Uterus (tissue), 4 donors: ENCODE data around the gene SCAPER. TPM values are rescaled to one million over a fixed set of nuclear protein-coding genes. Genes with fewer than 3 reads are reported as not detected.

Experiments
- DNase-seq, 2 donors: peaks; one replicate each; pipeline ENCODE4 v3.0.0-alpha.2; 2019 to 2020
- H3K27ac ChIP-seq, 2 donors: fragments of 200-600 bp; sonication (generic); 1 replicate in 1 of 2; 2 replicates in 1 of 2; pipeline ENCODE4 v1.5.1; 2016 to 2018
- H3K27me3 ChIP-seq, 2 donors: fragments of 200-600 bp; sonication (generic); one replicate each; pipeline ENCODE4 v1.5.1; 2018 to 2019; ENCODE audit warnings: control low read depth in 1 of 2
- H3K36me3 ChIP-seq, 2 donors: fragments of 200-600 bp; sonication (generic); one replicate each; pipeline ENCODE4 v1.5.1; 2019; ENCODE audit warnings: control low read depth in 1 of 2
- H3K4me1 ChIP-seq, 2 donors: fragments of 200-600 bp; sonication (generic); one replicate each; pipeline ENCODE4 v1.5.1; 2018 to 2019; ENCODE audit warnings: control low read depth in 1 of 2
- H3K4me3 ChIP-seq, 2 donors: fragments of 200-600 bp; sonication (generic); 1 replicate in 1 of 2; 2 replicates in 1 of 2; pipeline ENCODE4 v1.5.1; 2018 to 2019; ENCODE audit warnings: mild to moderate bottlenecking in 1 of 2
- H3K9me3 ChIP-seq, 2 donors: fragments of 200-600 bp; sonication (generic); one replicate each; pipeline ENCODE4 v1.5.1; 2019; ENCODE audit warnings: control low read depth in 1 of 2
- POLR2A ChIP-seq, 2 donors: fragments of 450-650 bp; IDR thresholded peaks; one replicate each; pipeline ENCODE4 v1.6.1; 2016; ENCODE audit warnings: antibody characterized with exemption in 2 of 2, mild to moderate bottlenecking in 1 of 2, moderate library complexity in 1 of 2
- intact Hi-C: fragments of 100-400 bp; cut with DNase I; formaldehyde crosslinking; loops from one replicate; pipeline ENCODE4 v1.15.1; 2023; ENCODE audit warnings: low total_unique reads
- total RNA-seq, 4 donors: library from RNA; depleted of rRNA in 3 of 4; stranded (reverse); fragments of >200 nt in 3 of 4; gene quantifications; one replicate each; pipeline versions ENCODE4 v1.1.0 to v1.2.4, GENCODE V29; 2014 to 2023
- TF ChIP-seq, protein P1 (sequence below), 4 experiments: fragments of 200-600 bp in 2 of 4; fragments of 450-650 bp in 2 of 4; sonication (generic) in 2 of 4; IDR thresholded peaks; one replicate each; pipeline ENCODE4 v1.5.1; 2016 to 2019; ENCODE audit warnings: antibody characterized with exemption in 4 of 4, mild to moderate bottlenecking in 2 of 4, moderate library complexity in 1 of 4
- donor health status: DM: yes; HTN: yes; CAD: no.

Gene SCAPER
- total RNA-seq, 4 donors from 2014 or later, result 10.6 to 74.2 (median 32.9) TPM

DNA sequence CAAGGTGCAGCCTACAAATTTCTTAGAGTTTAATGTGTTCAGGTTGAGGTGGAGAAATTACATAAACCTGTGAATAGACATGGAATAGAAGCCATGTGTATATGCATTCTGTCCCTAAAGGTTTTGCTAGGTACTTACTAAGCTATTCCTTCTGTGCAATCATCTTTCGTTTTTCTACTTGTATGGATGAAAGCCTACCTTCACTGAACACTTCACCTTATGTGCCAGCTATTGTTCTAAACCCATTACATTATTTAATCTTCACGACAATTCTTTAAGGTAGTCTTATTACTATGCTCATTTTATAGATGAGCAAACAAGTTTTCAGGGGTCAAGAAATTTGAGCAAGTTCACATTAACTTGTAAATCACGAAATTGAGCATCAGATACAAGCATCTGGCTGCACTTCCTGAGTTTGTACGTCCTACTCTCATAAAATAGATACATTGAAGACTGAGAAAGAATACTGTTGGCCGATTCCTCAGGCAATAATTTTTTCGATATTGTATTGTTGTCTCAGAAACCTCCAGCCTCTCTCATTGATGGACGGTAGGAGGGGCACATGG, 25.8 kb upstream of the SCAPER start:
- Histone ChIP-seq H3K4me3 (peak overlapping the region; percentile 37 to 76), H3K4me1 (peaks cover 0 to 7% of the 10 kb centered on the region in 2 donors), H3K27me3 (no peaks in the 10 kb centered on the region), H3K9me3 (no peaks in the 10 kb centered on the region), H3K27ac (peak overlapping the region; percentile 81 to 85), H3K36me3 (no peaks in the 10 kb centered on the region)
- no peak for TF ChIP-seq POLR2A (IDR thresholded peaks at IDR 0.05)
- TF ChIP-seq, protein P1, sequence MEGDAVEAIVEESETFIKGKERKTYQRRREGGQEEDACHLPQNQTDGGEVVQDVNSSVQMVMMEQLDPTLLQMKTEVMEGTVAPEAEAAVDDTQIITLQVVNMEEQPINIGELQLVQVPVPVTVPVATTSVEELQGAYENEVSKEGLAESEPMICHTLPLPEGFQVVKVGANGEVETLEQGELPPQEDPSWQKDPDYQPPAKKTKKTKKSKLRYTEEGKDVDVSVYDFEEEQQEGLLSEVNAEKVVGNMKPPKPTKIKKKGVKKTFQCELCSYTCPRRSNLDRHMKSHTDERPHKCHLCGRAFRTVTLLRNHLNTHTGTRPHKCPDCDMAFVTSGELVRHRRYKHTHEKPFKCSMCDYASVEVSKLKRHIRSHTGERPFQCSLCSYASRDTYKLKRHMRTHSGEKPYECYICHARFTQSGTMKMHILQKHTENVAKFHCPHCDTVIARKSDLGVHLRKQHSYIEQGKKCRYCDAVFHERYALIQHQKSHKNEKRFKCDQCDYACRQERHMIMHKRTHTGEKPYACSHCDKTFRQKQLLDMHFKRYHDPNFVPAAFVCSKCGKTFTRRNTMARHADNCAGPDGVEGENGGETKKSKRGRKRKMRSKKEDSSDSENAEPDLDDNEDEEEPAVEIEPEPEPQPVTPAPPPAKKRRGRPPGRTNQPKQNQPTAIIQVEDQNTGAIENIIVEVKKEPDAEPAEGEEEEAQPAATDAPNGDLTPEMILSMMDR (IDR thresholded peaks at IDR 0.05), result no peak
- intact Hi-C loops, result no loop called here
- DNase-seq, result no peak

DNA sequence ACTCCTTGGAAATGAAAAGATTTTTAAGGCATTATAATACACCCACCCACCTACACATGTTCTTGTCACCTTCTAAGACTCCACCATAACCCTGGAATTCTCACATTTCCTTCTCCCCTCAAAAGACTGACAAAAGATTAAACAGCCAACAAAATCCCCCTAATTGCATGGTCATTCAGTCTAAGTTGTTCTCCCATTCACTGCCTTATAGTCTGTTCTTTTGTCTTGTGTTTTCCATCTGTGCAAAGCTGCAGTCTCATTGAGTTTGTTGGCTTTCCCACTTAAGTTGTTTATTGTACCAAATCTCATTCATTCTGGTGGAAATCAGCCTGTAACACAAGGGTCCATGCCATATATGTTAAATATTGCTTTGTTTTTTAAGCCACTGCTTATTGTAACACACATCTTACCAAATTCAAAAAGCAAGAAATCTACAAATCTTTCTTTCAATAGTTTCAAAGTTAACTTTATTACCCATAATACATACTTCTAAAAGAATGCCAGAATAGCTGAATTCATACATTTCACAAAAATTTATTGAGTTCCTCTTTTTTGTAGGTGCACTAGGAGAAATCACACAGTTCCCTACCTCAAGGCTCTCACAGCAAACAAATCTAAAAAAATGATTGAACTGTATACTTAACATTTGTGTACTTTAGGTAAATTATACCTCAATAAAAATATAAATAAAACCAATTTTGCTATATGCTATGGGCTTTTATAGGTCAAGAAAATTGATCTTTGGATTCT, 24.0 kb upstream of the SCAPER start:
- H3K27ac ChIP-seq, result no peak overlapping the region
- H3K4me3 ChIP-seq, result no peak overlapping the region
- peaks cover 0 to 7% of the 10 kb centered on the region in 2 donors for H3K4me1 ChIP-seq
- no peaks in the 10 kb centered on the region for H3K27me3 ChIP-seq
- TF ChIP-seq, protein P1 (IDR thresholded peaks at IDR 0.05), result no peak
- no peak for TF ChIP-seq POLR2A (IDR thresholded peaks at IDR 0.05)
- DNase-seq, result no peak
- H3K36me3 ChIP-seq, result no peaks in the 10 kb centered on the region
- intact Hi-C loops, result no loop called here
- H3K9me3 ChIP-seq, result no peaks in the 10 kb centered on the region

- intact Hi-C loops, result no loop called here
Observed at GRCh38 chr15:76928201-76928600, 23.1 kb upstream of the SCAPER start.

GRCh38 chr15:76916369-76916768, 11.2 kb upstream of the SCAPER start:
- DNase-seq, result no peak
- Histone ChIP-seq H3K36me3 (no peaks in the 10 kb centered on the region), H3K27me3 (no peaks in the 10 kb centered on the region), H3K9me3 (no peaks in the 10 kb centered on the region), H3K4me3 (no peak overlapping the region), H3K27ac (no peak overlapping the region), H3K4me1 (no peaks in the 10 kb centered on the region)
- TF ChIP-seq, protein P1 (IDR thresholded peaks at IDR 0.05), result no peak
- intact Hi-C loops, result no loop called here

More at GRCh38 chr15:76928201-76928600, 23.1 kb upstream of the SCAPER start:
- no peak for TF ChIP-seq POLR2A (IDR thresholded peaks at IDR 0.05)
- TF ChIP-seq, protein P1 (IDR thresholded peaks at IDR 0.05), result no peak
- Histone ChIP-seq H3K27me3 (no peaks in the 10 kb centered on the region), H3K4me3 (no peak overlapping the region), H3K4me1 (peaks cover 0 to 7% of the 10 kb centered on the region in 2 donors), H3K36me3 (no peaks in the 10 kb centered on the region), H3K9me3 (no peaks in the 10 kb centered on the region), H3K27ac (no peak overlapping the region)
- no peak for DNase-seq

DNA sequence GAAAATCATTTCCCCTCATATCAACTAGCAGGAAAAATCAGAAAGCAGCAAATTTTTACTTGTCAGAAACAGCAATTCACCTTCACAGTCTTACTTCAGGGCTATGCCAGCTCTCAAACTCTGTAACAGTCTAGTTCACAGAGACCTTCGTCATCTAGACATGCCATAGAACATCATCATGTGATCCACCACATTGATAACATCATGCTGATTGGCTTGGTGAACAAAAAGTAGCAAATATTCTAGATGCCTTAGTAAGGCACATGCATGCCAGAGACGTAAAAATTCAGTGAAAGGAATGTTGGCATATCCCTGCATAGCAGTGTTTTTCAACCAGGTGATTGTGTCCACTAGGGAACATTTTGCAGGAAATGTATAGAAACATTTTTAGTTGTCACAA, 8.6 kb upstream of the SCAPER start:
- Histone ChIP-seq H3K36me3 (no peaks in the 10 kb centered on the region), H3K27ac (no peak overlapping the region), H3K27me3 (no peaks in the 10 kb centered on the region), H3K4me3 (no peak overlapping the region), H3K9me3 (no peaks in the 10 kb centered on the region), H3K4me1 (no peaks in the 10 kb centered on the region)
- no peak for DNase-seq
- intact Hi-C loops, result no loop called here
- TF ChIP-seq, protein P1 (IDR thresholded peaks at IDR 0.05), result no peak
- TF ChIP-seq POLR2A (IDR thresholded peaks at IDR 0.05), result no peak
